ENCODE results near the gene PCYT1A. TPM values are rescaled to one million over a fixed set of nuclear protein-coding genes. Genes with fewer than 3 reads are reported as not detected.
A peak's percentile ranks its signal among the peaks of the same experiment; 100 is the strongest.

PCYT1A gene
- polyA plus RNA-seq, 6 donors from 2014 or later: 8.2 to 18.0 (median 11.9) TPM

GRCh38 chr3:196275126-196275525 lies 12.4 kb downstream of the PCYT1A start:
- Mint-ChIP-seq H3K9me3 (no peaks in the 10 kb centered on the region), H3K27ac (peak overlapping the region in 2 of 6 donors; percentile 48 to 78), H3K4me1 (peaks cover 18 to 33% (median 23%) of the 10 kb centered on the region in 3 donors), H3K27me3 (no peaks in the 10 kb centered on the region), H3K36me3 (peaks cover 12 to 14% of the 10 kb centered on the region in 2 donors), H3K4me3 (peak overlapping the region in 1 of 8 donors; percentile 47)
- DNase-seq (no peak), ATAC-seq (ENCODE audit: low read depth in 2 of 2) (no peak)

- H3K27me3 Mint-ChIP-seq: no peaks in the 10 kb centered on the region
- peaks cover 14 to 15% of the 10 kb centered on the region in 2 donors for H3K36me3 Mint-ChIP-seq
- peak overlapping the region in 1 of 8 donors; percentile 47 for H3K4me3 Mint-ChIP-seq
- DNase-seq: no peak
- peak overlapping the region in 2 of 6 donors; percentile 48 to 78 for H3K27ac Mint-ChIP-seq
- no peaks in the 10 kb centered on the region for H3K9me3 Mint-ChIP-seq
- peak; percentile 28 to 52 for ATAC-seq (ENCODE audit: low read depth in 2 of 2)
- peaks cover 19 to 33% (median 23%) of the 10 kb centered on the region in 3 donors for H3K4me1 Mint-ChIP-seq
Measured at GRCh38 chr3:196274585-196274984, 12.9 kb downstream of the PCYT1A start.

- ATAC-seq (ENCODE audit: low read depth in 2 of 2) (no peak), DNase-seq (no peak)
- Mint-ChIP-seq H3K4me3 (no peak overlapping the region), H3K4me1 (peaks cover 23 to 31% (median 28%) of the 10 kb centered on the region in 3 donors), H3K27me3 (no peaks in the 10 kb centered on the region), H3K36me3 (peaks cover 20 to 22% of the 10 kb centered on the region in 2 donors), H3K9me3 (no peaks in the 10 kb centered on the region), H3K27ac (no peak overlapping the region)
Measured at GRCh38 chr3:196273655-196274054, 13.9 kb downstream of the PCYT1A start.

- peaks cover 23 to 28% (median 25%) of the 10 kb centered on the region in 3 donors for H3K4me1 Mint-ChIP-seq
Measured at GRCh38 chr3:196272826-196273225, 14.7 kb downstream of the PCYT1A start.

GRCh38 chr3:196270499-196270898 lies 17.0 kb downstream of the PCYT1A start:
- DNase-seq (no peak), ATAC-seq (ENCODE audit: low read depth in 2 of 2) (no peak)
- Mint-ChIP-seq H3K9me3 (no peaks in the 10 kb centered on the region), H3K4me1 (peaks cover 23 to 28% (median 24%) of the 10 kb centered on the region in 3 donors), H3K27ac (no peak overlapping the region), H3K27me3 (no peaks in the 10 kb centered on the region), H3K4me3 (no peak overlapping the region), H3K36me3 (peaks cover 20 to 22% of the 10 kb centered on the region in 2 donors)

More at GRCh38 chr3:196272826-196273225, 14.7 kb downstream of the PCYT1A start:
- Mint-ChIP-seq H3K36me3 (peaks cover 20 to 22% of the 10 kb centered on the region in 2 donors), H3K27me3 (no peaks in the 10 kb centered on the region), H3K9me3 (no peaks in the 10 kb centered on the region), H3K27ac (peak overlapping the region in 1 of 6 donors; percentile 60), H3K4me3 (peak overlapping the region in 1 of 8 donors; percentile 47)
- DNase-seq: no peak
- no peak for ATAC-seq (ENCODE audit: low read depth in 2 of 2)

GRCh38 chr3:196268284-196269163 lies 19.0 kb downstream of the PCYT1A start:
- H3K36me3 Mint-ChIP-seq: peaks cover 11 to 15% of the 10 kb centered on the region in 2 donors
- ATAC-seq (ENCODE audit: low read depth in 2 of 2) (peak; percentile 71 to 79), DNase-seq (no peak)
- no peaks in the 10 kb centered on the region for H3K9me3 Mint-ChIP-seq
- H3K27me3 Mint-ChIP-seq: no peaks in the 10 kb centered on the region
- no peak overlapping the region for H3K4me3 Mint-ChIP-seq
- H3K27ac Mint-ChIP-seq: peak overlapping the region in 4 of 6 donors; percentile 8 to 47 (median 33)
- peaks cover 13 to 22% (median 15%) of the 10 kb centered on the region in 3 donors for H3K4me1 Mint-ChIP-seq

GRCh38 chr3:196263819-196264218 lies 23.7 kb downstream of the PCYT1A start:
- Mint-ChIP-seq H3K27ac (peak overlapping the region in 1 of 6 donors; percentile 67), H3K4me3 (no peak overlapping the region)
- no peak for ATAC-seq (ENCODE audit: low read depth in 2 of 2)

GRCh38 chr3:196260784-196261183 lies 26.7 kb downstream of the PCYT1A start:
- ATAC-seq (ENCODE audit: low read depth in 2 of 2) (no peak), DNase-seq (no peak)
- H3K27me3 Mint-ChIP-seq: no peaks in the 10 kb centered on the region
- H3K4me3 Mint-ChIP-seq: no peak overlapping the region
- H3K4me1 Mint-ChIP-seq: no peaks in the 10 kb centered on the region
- peaks cover 4 to 8% of the 10 kb centered on the region in 2 donors for H3K36me3 Mint-ChIP-seq
- H3K9me3 Mint-ChIP-seq: peaks cover 0 to 3% (median 0%) of the 10 kb centered on the region in 7 donors
- H3K27ac Mint-ChIP-seq: peak overlapping the region in 1 of 6 donors; percentile 9

More at GRCh38 chr3:196263819-196264218, 23.7 kb downstream of the PCYT1A start:
- Mint-ChIP-seq H3K27me3 (no peaks in the 10 kb centered on the region), H3K36me3 (peaks cover 4 to 8% of the 10 kb centered on the region in 2 donors), H3K9me3 (peaks cover 0 to 3% (median 0%) of the 10 kb centered on the region in 7 donors), H3K4me1 (peaks cover 0 to 2% (median 1%) of the 10 kb centered on the region in 3 donors)
- no peak for DNase-seq

GRCh38 chr3:196255776-196256175 lies 31.8 kb downstream of the PCYT1A start:
- no peak overlapping the region for H3K27ac Mint-ChIP-seq
- peaks cover 3 to 5% (median 4%) of the 10 kb centered on the region in 3 donors for H3K4me1 Mint-ChIP-seq
- peaks cover under 1 to 2% of the 10 kb centered on the region in 2 donors for H3K36me3 Mint-ChIP-seq

GRCh38 chr3:196254376-196255283 lies 32.9 kb downstream of the PCYT1A start:
- H3K4me3 Mint-ChIP-seq: no peak overlapping the region
- DNase-seq: no peak
- H3K9me3 Mint-ChIP-seq: no peaks in the 10 kb centered on the region
- peak overlapping the region in 4 of 6 donors; percentile 1 to 67 (median 22) for H3K27ac Mint-ChIP-seq
- ATAC-seq (ENCODE audit: low read depth in 2 of 2): no peak
- H3K4me1 Mint-ChIP-seq: peaks cover 3 to 5% (median 4%) of the 10 kb centered on the region in 3 donors
- no peaks in the 10 kb centered on the region for H3K27me3 Mint-ChIP-seq
- H3K36me3 Mint-ChIP-seq: no peaks in the 10 kb centered on the region

More at GRCh38 chr3:196255776-196256175, 31.8 kb downstream of the PCYT1A start:
- Mint-ChIP-seq H3K4me3 (no peak overlapping the region), H3K9me3 (peaks cover 0 to 1% (median 0%) of the 10 kb centered on the region in 7 donors), H3K27me3 (no peaks in the 10 kb centered on the region)
- DNase-seq (no peak), ATAC-seq (ENCODE audit: low read depth in 2 of 2) (no peak)

GRCh38 chr3:196251918-196252317 lies 35.6 kb downstream of the PCYT1A start:
- DNase-seq: no peak
- Mint-ChIP-seq H3K4me3 (no peak overlapping the region), H3K27ac (peak overlapping the region in 2 of 6 donors; percentile 10 to 88), H3K36me3 (peaks cover 0 to 7% of the 10 kb centered on the region in 2 donors), H3K9me3 (no peaks in the 10 kb centered on the region), H3K27me3 (no peaks in the 10 kb centered on the region), H3K4me1 (peaks cover 3 to 5% (median 4%) of the 10 kb centered on the region in 3 donors)
- peak; percentile 56 to 81 for ATAC-seq (ENCODE audit: low read depth in 2 of 2)

GRCh38 chr3:196246612-196247308 lies 40.8 kb downstream of the PCYT1A start:
- no peaks in the 10 kb centered on the region for H3K27me3 Mint-ChIP-seq
- no peak overlapping the region for H3K4me3 Mint-ChIP-seq
- H3K27ac Mint-ChIP-seq: peak overlapping the region in 1 of 6 donors; percentile 62
- no peaks in the 10 kb centered on the region for H3K9me3 Mint-ChIP-seq
- no peak for DNase-seq
- ATAC-seq (ENCODE audit: low read depth in 2 of 2): no peak
- peaks cover 0 to 7% of the 10 kb centered on the region in 2 donors for H3K36me3 Mint-ChIP-seq
- peaks cover 0 to 2% (median 0%) of the 10 kb centered on the region in 3 donors for H3K4me1 Mint-ChIP-seq
